Measurements from ENCODE around the gene SPINT2.

The SPINT2 gene

DNA sequence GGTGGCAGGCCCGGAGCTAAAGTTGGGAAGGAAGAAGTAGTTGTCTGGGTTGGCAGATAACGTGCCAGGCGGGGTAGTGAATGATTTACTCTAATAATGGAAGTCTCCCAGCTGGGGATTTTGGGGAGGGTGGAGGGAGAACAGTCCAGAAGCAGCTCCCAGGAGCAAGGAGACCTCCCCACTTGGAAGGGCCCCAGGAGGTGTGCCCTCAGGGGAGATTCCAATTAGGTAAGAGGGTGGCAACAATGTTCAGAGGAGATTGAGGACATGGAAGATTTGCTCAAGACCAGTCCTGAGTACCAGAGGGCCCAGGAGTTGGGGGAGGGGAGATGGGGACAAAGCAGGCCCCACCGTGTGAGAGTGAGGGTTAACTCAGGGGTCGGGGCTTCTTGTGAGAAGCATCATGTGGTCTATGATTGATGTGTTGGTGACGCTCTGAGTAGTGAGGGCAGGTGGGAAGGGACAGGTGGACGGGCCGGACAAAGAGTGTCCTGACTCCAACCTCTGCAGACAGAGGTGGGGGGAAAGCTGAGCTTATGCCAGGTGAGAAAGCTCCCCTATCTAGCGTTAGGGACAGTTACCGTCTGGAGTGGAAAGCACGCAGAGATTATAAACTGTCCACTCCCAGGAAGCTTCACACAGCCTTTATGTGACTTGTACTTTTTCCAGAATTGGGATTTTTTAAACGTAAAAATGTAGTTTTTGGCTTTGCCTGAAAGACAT lies 3.5 kb downstream of the SPINT2 start:
- no peak for DNase-seq (ENCODE audit: low spot score)

GRCh38 chr19:38268539-38268938 lies 4.2 kb downstream of the SPINT2 start:
- DNase-seq (ENCODE audit: low spot score) = no peak

- no peak for DNase-seq (ENCODE audit: low spot score)
These were observed 6.3 kb downstream of the SPINT2 start for GRCh38 chr19:38270587-38271167.

- DNase-seq (ENCODE audit: low spot score) = no peak
These were observed 9.1 kb downstream of the SPINT2 start for GRCh38 chr19:38273499-38273898.

DNA sequence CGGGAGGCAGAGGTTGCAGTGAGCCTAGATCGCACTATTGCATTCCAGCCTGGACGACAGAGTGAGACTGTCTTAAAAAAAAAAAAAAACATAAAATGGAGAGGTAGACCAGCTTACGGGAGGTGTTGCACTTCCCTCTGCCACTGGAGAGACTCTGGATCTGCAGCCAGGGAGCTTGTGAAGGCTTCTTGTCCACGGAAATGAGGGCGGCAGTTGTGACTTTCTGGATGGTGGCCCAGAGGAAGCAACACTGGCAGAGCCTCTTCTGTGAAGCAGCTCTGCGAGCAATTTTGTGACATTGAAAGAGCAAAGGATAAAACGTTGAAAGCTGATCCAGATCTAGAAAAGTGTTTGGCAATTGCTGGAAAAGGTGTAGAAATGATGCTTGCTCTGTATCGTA lies 10.4 kb downstream of the SPINT2 start:
- DNase-seq (ENCODE audit: low spot score) = peak; percentile 94

DNA sequence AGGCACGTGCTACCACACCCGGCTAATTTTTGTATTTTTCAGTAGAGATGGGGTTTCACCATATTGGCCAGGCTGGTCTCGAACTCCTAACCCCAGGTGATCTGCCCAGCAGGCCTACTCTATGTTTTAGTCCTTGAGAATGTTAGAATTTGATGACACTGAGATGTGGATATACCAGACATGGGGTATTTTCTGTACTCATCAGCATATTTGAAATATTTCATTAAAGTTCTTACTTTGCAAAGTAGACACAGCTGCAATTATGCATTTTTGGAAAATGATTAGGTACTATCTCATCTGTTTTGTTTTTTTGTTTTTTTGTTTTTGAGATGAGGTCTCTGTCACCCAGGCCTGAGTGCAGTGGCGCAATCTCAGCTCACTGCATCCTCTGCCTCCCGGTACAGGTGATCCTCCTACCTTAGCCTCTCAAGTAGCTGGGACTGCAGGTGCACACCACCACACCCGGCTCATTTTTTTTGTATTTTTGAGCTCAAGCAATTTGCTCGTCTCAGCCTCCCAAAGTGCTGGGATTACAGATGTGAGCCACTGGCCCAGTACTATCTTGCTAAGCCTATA lies 12.7 kb downstream of the SPINT2 start:
- DNase-seq (ENCODE audit: low spot score) = no peak

DNA sequence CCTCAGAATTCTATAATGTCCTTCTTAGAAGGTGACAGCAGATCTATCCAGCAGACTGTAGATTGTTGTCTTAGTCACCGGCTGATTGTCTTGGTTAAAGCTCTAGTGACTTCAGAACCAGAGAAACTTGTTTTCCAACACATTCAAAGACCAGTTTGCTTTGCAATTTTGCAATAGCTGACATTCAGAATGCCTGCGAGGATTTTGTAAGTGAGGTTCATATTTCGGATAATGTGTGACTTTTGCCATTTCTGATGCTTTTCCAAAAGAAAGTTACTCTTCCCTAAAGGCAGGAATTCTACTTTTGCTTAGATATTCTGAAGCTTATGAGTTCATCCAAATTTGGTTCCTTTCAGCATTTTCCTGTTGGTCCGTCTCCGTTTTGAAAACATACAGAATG lies 13.2 kb downstream of the SPINT2 start:
- no peak for DNase-seq (ENCODE audit: low spot score)

GRCh38 chr19:38277969-38278680 lies 13.8 kb downstream of the SPINT2 start:
- DNase-seq (ENCODE audit: low spot score) = no peak

- DNase-seq (ENCODE audit: low spot score) = peak; percentile 79
These were observed 14.4 kb downstream of the SPINT2 start for GRCh38 chr19:38278751-38279150.

- DNase-seq (ENCODE audit: low spot score) = no peak
These were observed 15.9 kb downstream of the SPINT2 start for GRCh38 chr19:38280030-38280921.

GRCh38 chr19:38281811-38282566 lies 17.6 kb downstream of the SPINT2 start:
- DNase-seq (ENCODE audit: low spot score) = no peak

DNA sequence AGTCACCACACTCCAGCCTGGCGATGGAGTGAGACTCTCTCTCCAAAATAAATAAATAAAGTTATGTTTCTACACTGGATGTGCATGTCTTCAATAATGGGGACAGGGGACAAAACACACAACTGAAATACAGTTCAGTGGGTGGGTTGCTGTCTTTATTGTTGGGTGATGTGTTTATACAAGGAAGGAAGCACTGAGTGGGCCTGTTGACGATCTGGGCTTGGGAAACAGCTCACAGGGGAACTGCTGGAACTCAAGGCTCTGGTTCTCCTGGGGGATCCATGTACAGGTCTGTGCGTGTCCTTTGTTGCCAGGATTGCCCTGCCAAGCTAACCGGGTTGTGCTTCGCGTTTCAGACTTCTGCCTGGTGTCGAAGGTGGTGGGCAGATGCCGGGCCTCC lies 18.9 kb downstream of the SPINT2 start:
- no peak for DNase-seq (ENCODE audit: low spot score)

GRCh38 chr19:38284422-38284821 lies 20.0 kb downstream of the SPINT2 start:
- DNase-seq (ENCODE audit: low spot score) = peak; percentile 58

- DNase-seq (ENCODE audit: low spot score) = no peak
These were observed 21.2 kb downstream of the SPINT2 start for GRCh38 chr19:38285567-38285966.

DNA sequence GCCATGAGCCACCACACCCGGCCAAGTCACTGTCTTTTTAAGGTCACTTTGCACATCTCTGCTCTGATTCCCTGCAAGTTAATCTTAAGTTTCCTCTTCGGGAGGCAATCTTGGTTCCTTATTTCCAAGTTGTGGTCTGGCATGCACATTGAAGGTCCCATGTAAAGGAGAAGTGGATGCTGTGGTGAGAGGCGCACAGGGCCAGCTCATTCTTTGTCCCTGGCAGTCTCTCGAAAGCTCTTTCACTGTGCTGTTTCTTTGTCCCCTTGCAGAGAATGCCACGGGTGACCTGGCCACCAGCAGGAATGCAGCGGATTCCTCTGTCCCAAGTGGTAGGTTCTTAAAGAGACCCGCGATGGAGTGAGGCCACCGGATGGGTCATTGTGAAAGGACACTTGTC lies 23.2 kb downstream of the SPINT2 start:
- DNase-seq (ENCODE audit: low spot score) = peak; percentile 74

DNA sequence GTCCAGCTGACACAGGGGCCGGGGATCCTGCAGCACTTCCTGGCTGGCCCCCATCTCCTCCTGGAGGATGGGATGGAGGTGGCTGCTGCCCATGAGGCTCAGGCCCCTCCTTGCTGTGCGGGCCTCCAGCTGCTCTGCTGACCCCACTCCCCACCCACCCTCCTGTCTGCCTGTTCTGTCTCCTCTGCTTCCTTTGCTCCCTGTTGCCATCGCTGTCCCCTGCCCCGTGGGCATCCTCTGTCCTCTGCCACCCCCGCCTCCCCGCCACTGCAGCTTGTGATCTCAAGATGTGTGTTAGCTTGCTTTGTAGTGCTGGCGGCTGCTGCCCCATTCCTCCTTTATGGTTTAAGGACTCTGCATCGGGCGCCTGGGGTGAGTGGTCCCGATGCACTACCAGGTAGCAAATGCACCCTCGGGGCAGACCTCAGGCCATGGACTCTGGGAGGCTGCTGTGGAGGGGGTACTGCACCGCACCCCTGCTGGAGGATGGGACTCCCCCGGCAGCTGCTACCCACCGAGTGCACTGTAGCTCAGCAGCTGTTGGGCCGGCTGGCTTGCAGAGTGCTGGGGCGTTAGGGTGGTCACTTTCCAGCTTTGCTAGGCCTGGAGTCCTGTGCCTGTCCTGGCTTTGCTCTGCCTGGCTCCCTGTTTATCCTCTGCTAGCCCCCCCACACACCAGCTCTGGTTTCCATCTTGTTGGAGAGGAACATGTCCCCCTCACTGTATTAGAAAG lies 23.9 kb downstream of the SPINT2 start:
- no peak for DNase-seq (ENCODE audit: low spot score)

DNA sequence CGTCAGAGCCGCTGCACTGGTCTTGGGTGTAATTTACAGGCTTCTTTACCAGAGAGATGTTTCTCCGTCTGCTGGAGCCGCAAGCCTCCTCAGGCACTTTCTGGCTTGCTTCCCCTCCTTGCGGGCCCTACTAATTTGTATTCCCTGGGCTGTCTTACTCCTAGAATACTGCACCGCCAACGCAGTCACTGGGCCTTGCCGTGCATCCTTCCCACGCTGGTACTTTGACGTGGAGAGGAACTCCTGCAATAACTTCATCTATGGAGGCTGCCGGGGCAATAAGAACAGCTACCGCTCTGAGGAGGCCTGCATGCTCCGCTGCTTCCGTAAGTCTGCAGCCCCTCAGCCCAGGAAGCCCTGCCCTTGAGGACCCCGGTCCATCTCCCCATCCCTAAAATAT lies 25.6 kb downstream of the SPINT2 start:
- no peak for DNase-seq (ENCODE audit: low spot score)

- no peak for DNase-seq (ENCODE audit: low spot score)
These were observed 26.3 kb downstream of the SPINT2 start for GRCh38 chr19:38290631-38291147.

DNA sequence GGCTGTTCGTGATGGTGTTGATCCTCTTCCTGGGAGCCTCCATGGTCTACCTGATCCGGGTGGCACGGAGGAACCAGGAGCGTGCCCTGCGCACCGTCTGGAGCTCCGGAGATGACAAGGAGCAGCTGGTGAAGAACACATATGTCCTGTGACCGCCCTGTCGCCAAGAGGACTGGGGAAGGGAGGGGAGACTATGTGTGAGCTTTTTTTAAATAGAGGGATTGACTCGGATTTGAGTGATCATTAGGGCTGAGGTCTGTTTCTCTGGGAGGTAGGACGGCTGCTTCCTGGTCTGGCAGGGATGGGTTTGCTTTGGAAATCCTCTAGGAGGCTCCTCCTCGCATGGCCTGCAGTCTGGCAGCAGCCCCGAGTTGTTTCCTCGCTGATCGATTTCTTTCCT lies 27.5 kb downstream of the SPINT2 start:
- no peak for DNase-seq (ENCODE audit: low spot score)

- no peak for DNase-seq (ENCODE audit: low spot score)
These were observed 28.9 kb downstream of the SPINT2 start for GRCh38 chr19:38293281-38293680.
